ENCODE results near the gene DOCK8. TPM values are rescaled to one million over a fixed set of nuclear protein-coding genes. Genes with fewer than 3 reads are reported as not detected.

The DOCK8 gene
- total and polyA plus RNA-seq, 2 of the 13 experiments (the other 11 are each of a cell fraction or from before 2014, with no cell fraction given): 0.28 to 0.38 TPM

DNA sequence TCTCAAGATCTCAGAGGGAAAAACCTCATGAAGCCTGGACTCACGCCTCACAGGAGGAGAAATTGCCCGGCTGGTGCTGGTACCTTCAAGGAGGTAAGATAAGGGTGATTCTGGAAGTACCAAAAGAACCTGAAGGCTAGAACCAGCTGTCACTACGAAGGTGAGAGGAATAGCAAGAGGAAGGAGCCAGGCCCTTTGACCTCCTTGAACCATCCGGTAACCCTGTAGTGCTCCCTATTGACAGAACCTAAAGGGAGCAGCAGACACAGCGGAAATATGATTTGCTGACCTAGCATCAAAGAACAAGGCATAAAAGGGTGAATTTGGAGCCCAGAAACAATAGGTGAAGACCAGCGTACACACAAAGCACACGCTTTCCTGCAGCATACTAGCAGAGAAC is 92.2 kb downstream of the DOCK8 start (continued):
- TF ChIP-seq NR2F1 (CRISPR knock-in tag; IDR thresholded peaks at IDR 0.05) (peak; percentile 48 to 52; a peak in 2 of 4 replicates), STAG1 (CRISPR knock-in tag; IDR thresholded peaks at IDR 0.05) (peak; percentile 61), HOXA7 (CRISPR knock-in tag; IDR thresholded peaks at IDR 0.05) (no peak), MZF1 (CRISPR knock-in tag; IDR thresholded peaks at IDR 0.05; ENCODE audit: borderline replicate concordance) (no peak), BORCS8-MEF2B (CRISPR knock-in tag; IDR thresholded peaks at IDR 0.05) (no peak), ZNF841 (CRISPR knock-in tag; IDR thresholded peaks at IDR 0.05; ENCODE audit: borderline replicate concordance) (no peak), ZIK1 (CRISPR knock-in tag; IDR thresholded peaks at IDR 0.05; ENCODE audit: borderline replicate concordance, low read depth) (no peak), MAFK (conservative IDR thresholded peaks at IDR 0.05 in 1 of 2, IDR thresholded peaks at IDR 0.05 in 1 of 2; ENCODE audit: low read length in 2 of 2) (peak; percentile 85 to 91), HMGXB4 (CRISPR knock-in tag; IDR thresholded peaks at IDR 0.05; ENCODE audit: borderline replicate concordance in 1 of 2, low read depth in 1 of 2) (no peak), ZNF605 (CRISPR knock-in tag; IDR thresholded peaks at IDR 0.05) (no peak), THAP9 (CRISPR knock-in tag; IDR thresholded peaks at IDR 0.05; ENCODE audit: borderline replicate concordance) (no peak), SMC3 (IDR thresholded peaks at IDR 0.05; ENCODE audit: low read length) (peak; percentile 22; the same call in 1 of the 2 replicates), WIZ (CRISPR knock-in tag; IDR thresholded peaks at IDR 0.05) (no peak), TOE1 (CRISPR knock-in tag; IDR thresholded peaks at IDR 0.05) (no peak), HMG20A (CRISPR knock-in tag; IDR thresholded peaks at IDR 0.05; ENCODE audit: borderline replicate concordance) (no peak), MAFF (IDR thresholded peaks at IDR 0.05; ENCODE audit: low read depth, low read length) (peak; percentile 85), ZNF383 (CRISPR knock-in tag; IDR thresholded peaks at IDR 0.05; ENCODE audit: borderline replicate concordance) (no peak)
- TF ChIP-seq, protein P1, sequence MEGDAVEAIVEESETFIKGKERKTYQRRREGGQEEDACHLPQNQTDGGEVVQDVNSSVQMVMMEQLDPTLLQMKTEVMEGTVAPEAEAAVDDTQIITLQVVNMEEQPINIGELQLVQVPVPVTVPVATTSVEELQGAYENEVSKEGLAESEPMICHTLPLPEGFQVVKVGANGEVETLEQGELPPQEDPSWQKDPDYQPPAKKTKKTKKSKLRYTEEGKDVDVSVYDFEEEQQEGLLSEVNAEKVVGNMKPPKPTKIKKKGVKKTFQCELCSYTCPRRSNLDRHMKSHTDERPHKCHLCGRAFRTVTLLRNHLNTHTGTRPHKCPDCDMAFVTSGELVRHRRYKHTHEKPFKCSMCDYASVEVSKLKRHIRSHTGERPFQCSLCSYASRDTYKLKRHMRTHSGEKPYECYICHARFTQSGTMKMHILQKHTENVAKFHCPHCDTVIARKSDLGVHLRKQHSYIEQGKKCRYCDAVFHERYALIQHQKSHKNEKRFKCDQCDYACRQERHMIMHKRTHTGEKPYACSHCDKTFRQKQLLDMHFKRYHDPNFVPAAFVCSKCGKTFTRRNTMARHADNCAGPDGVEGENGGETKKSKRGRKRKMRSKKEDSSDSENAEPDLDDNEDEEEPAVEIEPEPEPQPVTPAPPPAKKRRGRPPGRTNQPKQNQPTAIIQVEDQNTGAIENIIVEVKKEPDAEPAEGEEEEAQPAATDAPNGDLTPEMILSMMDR (CRISPR knock-in tag; IDR thresholded peaks at IDR 0.05): peak; percentile 65
